HG03159 (cell line): Measurements from ENCODE around the gene ARHGAP40.

ENCODE experiments used
- ATAC-seq: cut with Tn5 transposase; IDR thresholded peaks from one replicate; pipeline ENCODE4 v1.9.1; 2021; ENCODE audit warnings: mild to moderate bottlenecking, moderate library complexity; ENCODE audit not compliant: unreplicated experiment

ARHGAP40 gene

DNA sequence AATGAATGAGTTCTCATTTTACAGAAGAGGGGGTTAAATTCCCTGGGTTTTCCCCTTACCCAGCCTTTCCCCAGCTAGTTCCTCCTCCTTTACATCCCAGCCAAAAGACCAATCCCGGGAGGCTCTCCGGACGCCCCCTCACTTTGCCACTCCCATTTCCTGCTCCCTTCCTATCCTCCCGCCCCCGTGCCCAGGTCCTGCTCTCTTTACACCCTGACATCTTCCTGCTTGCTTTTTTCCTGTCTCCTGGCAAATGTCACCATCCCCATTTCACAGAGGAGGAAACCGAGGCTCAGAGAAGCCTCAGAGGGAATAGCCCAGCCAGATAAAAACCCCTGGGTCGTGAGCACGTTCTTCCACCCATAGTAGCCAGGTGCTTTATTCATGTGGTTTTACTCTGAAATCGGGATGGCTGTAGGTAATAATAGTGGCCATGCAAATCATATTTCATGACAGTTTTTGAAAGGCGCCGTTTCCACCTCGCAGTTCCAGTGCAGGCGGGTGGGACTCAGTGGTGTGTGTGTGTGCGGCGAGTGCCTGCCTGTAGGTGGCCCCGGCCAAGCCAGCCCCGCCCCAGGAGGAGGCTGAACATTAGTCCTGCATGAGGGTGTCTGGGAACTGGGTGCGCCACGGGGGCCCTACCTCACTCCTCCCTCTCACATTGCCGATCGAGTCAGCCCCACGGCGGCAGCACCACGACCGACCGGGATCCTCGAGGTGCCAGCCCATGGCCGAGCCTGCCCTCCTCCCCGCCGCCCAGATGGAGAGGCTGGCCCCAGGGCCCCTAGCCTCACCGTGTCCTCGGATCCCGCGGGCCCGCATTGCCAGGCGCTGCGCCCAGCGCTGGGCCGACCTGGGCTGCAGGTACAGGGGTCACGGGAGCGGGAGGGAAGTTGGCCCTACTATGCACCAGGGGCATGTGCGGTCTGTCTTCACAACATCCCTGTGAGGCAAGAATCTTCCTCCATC is at the start of gene ARHGAP40:
Gene ARHGAP40, plus strand, starts transcription at position 594 of the 969 bp plus-strand sequence.
- ATAC-seq: no peak

DNA sequence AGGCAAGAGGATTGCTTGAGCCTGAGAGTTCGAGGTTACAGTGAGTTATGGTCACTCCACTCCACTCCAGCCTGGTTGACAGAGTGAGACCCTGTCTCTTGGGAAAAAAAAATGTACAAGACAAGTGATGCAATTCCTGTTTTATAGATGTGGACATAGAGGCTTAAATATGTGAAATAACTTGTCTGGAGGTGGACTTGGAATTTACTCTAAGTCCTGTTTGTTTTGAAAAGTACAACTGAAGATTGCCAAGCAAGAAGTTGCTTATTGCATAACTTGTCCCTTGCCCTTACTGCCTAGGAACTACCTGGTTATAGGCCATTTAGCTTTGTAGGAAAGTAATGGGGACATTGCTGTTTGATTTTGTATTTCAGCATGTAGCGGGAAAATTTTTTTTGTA is 46.6 kb upstream of the ARHGAP40 start:
- no peak for ATAC-seq

DNA sequence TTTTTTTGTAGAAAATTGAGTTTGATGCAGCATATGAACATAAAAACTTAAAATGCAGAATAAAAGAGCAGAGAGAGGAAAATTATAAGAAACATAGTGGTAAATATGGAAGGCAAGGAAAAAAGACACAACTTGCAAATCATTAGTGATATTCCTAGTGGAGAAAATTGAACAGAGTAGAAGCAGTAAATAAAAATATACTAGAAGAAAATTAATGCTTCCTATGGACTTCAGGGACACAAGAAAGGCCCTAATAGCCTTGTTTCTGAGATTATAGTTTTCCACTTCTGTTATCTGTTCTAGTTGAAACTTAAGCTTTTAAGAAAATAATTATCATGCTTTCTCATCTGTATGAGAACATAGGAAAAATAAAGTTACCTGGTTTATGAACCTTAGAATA is 46.2 kb upstream of the ARHGAP40 start:
- no peak for ATAC-seq

DNA sequence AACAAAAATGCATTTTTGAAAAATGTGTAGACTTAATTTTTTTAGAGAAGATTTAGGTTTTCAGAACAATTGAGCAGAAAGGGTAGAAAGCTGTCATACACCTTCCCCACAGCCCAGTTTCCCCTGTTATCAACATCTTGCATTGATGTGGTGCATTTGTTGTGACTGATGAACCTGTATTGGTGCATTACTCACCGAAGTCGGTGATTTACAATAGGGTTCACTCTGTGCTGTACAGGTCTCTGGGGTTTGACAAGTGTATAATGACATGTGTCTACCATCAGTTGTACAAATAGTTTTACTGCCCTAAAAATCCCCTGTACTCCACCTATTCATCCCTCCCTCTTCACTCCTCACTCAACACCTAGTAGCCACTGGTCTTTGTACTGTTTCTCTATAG is 44.4 kb upstream of the ARHGAP40 start:
- no peak for ATAC-seq

DNA sequence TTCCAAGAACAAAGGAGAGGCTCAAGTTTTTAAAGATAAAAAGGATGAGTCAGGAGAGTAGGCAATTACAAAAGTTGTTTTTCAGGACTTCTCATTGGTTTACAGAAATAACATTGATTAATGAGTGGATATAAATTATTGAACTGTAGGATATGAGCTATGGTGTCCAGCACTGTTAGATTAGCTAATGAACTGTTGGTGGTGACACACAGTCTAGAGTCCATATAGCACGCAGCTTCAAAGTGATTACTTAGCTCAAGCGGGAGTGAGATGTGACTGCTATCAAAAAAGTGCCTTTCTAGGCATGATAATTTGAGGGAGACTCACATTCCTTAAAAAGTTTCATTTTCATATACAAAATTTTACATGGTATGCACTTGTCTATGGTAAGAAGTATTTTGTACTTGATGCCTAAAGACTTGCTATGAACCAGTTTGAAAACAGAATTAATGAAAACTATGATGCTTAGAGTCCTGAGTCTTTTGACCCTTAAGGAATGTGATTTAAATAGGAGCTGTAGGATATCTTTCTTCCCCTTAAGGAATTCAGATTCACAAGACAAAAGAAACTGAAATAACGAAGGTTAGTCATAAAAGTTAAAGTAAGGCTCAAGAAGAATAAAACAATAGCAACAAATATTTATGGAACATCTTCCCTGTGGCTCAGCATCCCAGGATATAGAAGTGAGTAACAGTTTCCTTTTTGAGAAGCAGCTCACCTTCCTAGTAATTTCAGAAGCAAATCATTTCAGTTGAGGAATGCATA is 42.8 kb upstream of the ARHGAP40 start:
- no peak for ATAC-seq

DNA sequence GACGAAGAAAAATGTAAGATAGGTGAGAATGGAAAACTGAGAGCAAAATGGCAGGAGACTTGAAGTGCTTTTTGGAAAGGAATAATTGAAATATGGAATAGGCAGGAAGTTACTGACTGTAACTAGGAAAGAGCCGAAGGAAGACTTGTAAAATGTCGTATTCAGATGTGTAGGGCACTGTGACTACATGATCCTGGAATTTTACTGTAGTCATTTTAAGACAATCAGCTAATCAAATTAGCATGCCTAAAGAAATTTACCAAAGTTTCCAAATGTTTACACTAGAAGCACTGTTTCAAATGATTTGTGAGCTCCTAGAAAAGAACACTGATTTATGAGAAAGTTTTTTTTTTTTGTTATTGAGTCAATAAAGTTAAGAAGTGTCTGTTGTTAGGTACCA is 41.8 kb upstream of the ARHGAP40 start:
- no peak for ATAC-seq

DNA sequence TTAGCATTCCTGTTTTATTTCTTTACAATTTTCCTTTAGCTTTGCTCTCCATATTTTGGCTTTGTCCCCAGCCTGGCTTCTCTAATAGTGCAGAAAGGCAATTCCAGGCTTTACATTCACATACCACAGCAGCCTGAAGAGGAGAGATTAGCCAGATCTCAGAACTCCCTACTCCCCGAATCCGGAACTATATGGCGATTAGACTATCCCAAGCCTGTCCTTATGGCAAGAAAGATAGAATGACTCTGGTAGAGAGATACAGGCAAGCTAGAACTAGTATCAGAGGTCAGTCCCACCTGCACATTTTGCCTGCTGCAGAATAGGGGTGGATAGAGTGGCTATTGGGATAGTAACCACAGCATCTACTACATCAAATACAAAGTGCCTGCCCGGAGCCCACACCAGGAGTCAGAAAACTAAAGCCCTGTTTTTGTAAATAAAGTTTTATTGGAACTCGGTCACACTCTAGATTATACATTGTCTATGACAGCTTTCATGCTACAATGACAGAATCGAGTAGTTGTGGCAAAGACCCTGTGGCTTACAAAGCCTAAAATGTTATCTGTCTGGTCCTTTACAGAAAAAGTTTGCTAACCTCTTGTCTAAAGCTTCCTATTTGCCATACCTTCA is 37.7 kb upstream of the ARHGAP40 start:
- ATAC-seq: no peak

DNA sequence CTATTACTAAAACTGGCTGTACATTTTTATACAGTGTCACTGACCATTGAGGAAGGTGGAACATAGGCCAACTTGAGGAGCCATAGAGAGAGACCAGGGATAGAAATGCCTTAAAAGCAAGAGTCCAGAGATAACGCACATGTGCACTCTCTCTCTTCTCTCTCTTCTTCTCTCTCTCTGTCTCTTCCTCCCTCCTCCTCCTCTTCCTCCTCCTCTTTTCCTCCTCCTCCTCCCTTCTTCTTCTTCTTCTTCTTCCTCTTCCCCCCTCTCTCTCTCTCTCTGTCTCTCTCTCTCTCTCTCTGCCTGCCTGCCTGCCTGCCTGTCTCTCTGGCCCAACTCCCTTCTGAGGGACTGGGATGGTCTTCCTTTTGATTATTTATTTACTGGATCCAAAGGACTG is 36.9 kb upstream of the ARHGAP40 start:
- no peak for ATAC-seq

DNA sequence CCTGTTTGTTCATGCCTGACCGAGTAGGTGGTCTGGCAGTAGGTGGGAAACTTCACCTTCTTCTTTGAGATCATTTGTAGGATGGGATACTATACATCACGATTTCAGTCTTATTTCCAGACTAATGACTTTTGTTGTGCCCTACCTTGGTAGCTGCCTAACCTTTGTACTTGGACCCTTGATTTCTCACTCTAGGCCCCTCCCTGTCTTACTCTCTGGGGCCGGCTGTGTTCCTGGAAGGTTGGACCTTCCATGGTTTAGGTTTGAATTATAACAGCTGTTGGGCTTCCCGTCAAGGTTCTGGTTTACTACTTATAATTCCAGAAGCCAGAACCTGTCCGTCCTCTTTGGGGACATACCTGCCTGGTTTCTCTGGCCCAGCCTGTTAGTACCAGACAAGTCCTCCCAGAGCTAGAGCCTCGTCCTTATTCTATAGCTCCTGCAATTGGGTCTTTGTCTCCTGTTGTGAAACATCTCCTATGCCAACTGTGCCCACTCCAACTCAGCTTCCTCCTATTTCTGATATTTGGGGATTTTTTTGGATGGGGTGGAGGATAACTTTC is 35.5 kb upstream of the ARHGAP40 start:
- no peak for ATAC-seq

DNA sequence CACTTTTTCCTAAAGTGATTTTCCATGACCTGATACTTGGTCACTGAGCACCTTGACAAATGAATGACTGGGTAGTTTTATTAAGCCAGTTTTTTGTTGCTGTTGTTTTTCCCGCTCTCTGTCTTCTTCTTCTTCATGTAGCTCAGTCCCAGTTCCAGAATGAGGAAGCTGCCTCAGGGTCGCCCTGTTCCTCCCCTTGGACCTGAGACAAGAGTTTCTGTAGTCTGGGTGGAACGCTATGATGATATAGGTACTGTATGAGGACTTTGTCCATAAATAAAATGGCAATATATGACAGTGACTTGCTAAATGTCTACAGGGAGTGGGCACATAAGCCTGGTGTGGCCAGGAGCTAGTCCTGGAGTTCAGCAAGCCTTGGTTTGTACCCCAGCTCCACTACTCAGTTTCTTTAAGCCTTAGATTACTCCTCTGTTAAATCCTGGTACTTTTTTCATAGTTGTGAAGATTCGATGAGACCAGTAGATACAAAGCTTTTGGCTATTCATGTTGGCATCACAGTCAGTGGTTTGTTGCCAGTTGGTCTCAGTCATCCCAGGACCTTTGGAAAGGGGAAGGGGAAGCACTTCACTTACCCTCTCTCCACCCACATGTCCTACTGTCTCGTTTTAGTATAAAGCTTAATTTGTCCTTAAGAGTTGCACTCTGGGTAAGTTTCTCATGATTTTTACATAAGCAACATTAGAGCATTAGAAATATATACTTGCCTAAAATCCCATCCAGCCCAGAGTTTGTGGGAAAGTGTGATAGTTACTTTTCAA is 31.7 kb upstream of the ARHGAP40 start:
- ATAC-seq: no peak

DNA sequence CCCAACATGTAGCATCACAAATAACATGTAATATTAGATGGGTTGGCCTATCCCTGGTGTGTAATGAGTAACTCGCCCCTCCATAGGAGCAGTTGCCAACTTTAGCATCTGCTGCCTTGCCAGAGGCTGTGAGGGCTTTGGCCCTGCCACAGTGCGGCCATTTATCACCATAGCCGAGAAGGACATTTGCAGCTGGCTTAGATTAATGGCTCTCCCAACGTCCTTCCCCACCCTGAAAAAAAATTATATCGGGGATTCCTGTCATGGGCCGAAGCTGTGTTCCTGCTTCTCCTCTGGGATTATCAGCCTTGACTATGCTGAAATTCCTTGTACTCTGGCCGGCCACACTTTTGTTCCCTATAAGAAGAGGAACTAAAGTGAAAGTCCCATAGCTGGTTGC is 28.2 kb upstream of the ARHGAP40 start:
- ATAC-seq: no peak

DNA sequence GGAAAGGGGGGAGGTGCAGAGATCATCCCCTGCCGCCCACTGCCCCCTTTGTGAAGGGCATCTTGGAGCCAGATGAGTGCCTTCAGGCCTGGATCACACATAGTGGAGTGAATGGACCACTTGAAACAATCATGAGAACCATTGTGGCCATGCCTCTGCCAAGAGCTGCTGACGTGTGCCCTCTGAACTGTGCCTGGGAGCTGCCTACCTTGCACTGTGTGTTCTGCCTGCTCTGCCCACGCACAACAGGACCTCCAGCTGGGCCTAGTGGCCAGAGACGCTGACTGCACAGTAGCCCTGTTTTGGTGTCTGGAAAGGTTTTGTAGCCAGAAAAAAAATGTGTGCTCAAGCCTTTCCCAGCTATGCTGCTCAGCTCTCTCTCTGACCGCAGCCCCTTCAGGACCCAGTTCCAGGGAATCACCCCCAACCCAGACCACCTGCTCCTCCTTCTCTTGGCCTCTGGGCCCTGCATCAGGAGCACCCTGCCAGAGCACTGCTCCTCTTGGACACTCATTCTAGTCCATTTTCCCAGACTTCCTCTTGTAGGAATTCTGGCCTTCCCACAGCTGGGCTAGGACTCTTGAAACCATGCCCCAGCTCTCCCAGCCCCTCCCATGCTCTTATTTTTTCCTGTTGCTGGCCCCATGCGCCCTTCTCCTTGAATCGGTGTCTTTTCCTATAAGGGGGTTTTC is 22.2 kb upstream of the ARHGAP40 start:
- ATAC-seq: no peak

DNA sequence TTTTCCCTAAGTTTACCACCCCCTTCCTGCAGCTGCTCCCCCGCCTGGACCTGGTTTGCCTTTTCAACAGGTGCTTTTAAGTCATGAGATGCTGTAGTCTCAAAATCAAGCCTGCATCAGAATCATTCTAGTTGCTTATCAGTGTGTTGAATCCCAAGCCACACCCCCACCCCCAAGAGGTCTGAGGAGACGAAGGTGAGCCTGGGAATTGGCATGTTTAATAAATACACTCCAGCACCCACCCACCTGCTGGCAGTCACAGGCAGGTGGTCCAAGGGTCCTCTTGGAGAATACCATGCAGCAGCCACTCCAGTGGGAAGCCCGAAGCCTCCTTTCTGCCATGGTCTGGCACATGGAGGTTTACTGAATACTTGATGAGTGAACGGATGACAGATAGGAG is 21.7 kb upstream of the ARHGAP40 start:
- no peak for ATAC-seq

DNA sequence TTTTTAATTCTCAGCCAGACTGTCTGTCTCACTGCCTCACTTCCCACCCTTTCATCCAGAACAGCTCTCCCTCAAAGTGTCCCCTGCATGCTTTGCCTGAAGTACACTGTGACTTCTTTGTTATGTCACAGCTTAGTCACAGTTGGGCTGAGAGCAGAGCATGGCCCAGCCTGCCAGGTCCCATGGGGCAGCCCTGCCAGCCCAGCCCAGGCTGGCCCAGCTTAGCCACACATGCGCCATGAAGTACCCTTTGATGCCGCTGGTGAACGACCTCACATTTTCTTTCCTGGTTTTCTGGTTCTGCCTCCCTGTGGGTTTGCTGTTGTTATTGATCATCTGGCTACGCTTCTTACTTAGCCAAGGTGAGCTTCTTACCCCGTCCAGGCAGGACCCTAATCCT is 20.6 kb upstream of the ARHGAP40 start, which contains the start of gene ADIG:
Gene ADIG, plus strand, starts transcription at position 185 of the 400 bp plus-strand sequence. Its CDS starts 54 bp downstream, at position 239.
- no peak for ATAC-seq

DNA sequence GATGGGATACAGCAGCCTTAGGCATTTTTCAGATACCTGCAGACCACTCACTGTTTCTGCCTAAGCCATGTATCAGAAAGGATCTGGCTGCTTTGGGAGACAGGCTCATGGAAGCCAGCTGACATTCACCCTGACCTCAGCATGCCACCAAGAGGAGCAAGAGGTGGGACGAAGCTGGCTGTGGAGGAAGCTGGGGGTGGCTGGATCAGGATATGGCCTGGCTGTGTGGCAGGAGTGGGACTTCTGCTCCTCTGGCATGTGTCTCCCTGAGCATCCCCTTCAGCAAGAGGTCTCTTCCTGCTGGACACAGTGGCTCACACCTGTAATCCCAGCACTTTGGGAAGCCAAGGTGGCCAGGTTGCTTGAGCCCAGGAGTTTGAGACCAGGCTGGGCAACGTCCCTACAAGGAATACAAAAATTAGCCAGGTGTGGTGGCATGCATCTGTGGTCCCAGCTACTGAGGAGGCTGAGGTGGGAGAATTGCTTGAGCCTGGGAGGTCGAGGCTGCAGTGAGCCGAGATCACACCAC is 19.7 kb upstream of the ARHGAP40 start:
- ATAC-seq: no peak

DNA sequence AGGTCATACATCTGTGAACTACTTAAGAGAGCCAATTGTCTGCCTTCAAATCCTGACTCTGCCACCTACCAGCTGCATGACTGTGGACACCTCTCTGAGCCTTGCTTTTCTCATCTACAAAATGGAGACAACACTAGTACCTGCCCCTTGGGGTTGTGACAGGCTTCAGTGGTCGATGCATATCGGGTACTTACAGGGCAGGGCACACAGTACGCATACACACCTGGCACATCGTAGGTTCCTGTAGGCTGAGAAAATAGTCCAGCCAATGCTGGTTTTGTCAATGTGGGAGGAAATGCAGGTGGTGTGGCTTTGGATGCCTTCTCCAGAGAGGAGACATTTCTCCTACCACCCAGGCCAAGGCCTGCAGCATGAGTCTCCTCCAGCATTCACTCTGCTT is 18.3 kb upstream of the ARHGAP40 start:
- no peak for ATAC-seq

DNA sequence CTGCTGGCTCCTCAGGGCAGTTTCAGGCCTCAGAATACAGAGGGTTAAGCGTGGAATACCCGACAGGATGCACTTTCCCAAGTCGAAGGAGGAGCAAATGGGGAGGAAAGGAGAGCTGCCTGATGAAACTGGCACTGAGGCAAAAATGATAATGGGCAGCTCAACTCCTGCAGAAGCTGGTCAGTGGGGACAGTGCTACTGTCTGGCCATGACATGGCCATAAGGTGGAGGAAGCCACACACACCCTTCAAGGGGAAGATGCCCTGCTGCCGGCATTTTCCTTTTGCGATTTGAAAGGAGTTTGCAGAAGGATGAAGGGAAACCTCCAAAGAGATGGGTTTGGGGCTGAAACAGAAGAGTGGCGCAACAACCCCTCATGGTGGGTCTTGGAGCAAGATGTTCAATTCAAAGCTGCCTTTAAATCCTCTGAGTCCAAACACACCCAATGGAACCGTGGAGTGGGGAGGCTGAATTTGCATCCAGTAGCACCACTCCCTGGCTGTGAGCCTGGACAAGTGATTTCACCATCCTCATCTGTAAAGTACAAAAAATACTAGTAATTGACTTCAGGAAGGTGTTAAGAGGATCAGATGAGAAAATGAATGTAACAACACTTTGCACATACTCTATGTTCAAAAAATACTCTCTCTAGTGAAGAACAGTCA is 17.4 kb upstream of the ARHGAP40 start:
- no peak for ATAC-seq

DNA sequence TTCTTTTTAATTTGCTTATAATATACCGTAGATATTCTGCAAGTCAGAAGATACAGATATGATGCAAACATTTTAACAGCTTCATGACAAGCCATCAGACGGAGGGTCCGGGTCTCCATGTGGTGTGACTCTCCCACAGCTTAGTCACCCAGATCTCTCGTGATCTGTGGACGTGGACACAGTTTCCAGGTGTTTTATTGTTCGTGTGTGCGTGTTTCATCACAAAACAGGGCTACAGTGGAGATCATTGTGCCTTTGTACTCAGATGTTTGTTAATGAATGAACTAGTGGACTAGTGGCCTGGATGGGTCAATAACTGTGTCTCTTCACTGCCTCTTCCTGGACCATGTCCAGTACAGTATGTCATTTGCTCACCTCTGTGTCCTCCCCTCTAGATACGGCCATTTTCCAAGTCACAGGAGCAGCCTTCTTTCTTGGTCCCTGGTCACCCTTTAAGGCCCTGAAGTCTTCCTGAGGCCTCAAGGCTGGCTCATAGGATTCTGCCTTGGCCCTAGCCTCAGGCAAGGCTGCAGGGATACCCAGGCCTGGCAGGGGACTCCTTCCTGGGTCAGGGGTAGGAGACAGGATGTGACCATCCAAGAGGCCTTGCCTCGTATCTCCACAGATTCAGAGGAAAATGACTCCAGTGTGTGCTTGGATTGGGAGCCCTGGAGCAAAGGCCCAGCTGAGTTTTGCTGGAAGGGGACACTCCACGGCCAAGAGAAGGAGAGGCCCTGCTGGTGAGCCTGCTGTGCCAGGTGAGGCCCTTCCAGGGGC is 16.0 kb upstream of the ARHGAP40 start:
- no peak for ATAC-seq
